IPS-NIHi11 (cell line): Measurements from ENCODE around the gene GREM2.

ENCODE experiments used
- DNase-seq: peaks from one replicate; pipeline ENCODE4 v3.0.0; 2012; ENCODE audit warnings: mixed read lengths, low spot score

Gene GREM2

GRCh38 chr1:240562111-240562590 is 49.8 kb downstream of the GREM2 start:
- no peak for DNase-seq

- DNase-seq, result no peak
Observed at GRCh38 chr1:240559781-240560180, 52.2 kb downstream of the GREM2 start.

GRCh38 chr1:240555524-240555923 is 56.4 kb downstream of the GREM2 start:
- no peak for DNase-seq

DNA sequence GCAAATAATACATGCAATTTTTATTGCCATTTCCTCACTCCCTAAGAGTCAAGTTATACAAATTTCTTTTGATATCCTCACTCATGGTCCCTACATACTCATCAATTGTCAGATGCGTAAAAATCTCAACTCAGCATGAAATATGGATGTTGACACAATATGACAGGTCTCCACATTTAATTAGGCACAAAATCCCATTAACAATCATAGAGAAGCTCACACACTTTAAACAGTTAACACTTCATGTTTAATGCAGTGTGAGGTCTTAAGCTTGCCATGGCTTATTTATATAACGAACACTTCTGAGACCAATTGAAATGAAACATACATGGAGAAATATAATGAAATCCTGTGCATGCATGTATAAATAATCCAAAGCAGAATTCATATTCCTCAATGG is 58.6 kb downstream of the GREM2 start:
- DNase-seq, result no peak

GRCh38 chr1:240539769-240540414 is 72.1 kb downstream of the GREM2 start:
- no peak for DNase-seq

GRCh38 chr1:240538776-240539430 is 73.1 kb downstream of the GREM2 start:
- DNase-seq, result no peak

GRCh38 chr1:240533154-240533780 is 78.7 kb downstream of the GREM2 start:
- DNase-seq, result no peak

- no peak for DNase-seq
Observed at GRCh38 chr1:240528591-240528990, 83.4 kb downstream of the GREM2 start.

- no peak for DNase-seq
Observed at GRCh38 chr1:240527086-240527485, 84.9 kb downstream of the GREM2 start.

GRCh38 chr1:240526312-240526711 is 85.6 kb downstream of the GREM2 start:
- DNase-seq, result no peak

GRCh38 chr1:240524356-240525069 is 87.4 kb downstream of the GREM2 start:
- DNase-seq, result no peak

DNA sequence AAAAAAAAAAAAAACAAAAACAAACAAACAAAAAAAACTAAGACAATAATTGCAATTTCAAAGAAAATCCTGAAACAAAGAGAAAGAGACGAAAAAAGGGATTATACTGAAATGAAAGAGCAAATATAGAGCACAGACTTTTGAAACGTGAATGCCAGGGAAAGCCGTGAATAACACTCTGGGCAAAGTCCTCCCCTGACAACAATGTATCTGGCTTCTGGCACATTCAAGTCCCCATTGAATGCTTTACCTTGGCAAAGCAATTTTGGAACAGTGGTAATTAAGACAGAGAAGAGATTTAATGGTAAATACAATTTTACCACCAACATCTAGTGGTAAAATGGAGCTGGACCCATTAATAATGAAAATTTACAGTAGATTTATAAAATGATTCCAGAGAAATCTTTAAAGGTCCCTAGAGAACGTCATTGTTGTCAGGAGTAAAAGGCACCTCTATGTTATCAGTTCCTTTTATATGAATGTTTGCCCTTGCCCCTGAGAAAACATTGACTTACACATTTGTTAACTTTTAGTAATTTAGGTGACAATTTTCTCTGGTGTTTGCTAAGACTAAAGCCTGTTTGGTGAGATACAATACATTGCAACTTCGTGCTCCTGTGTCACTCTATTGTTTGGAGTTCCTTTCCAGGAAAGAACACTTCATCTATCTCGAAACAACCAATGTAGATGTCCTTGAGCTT is 89.7 kb downstream of the GREM2 start:
- no peak for DNase-seq

- DNase-seq, result no peak
Observed at GRCh38 chr1:240517891-240518290, 94.1 kb downstream of the GREM2 start.

DNA sequence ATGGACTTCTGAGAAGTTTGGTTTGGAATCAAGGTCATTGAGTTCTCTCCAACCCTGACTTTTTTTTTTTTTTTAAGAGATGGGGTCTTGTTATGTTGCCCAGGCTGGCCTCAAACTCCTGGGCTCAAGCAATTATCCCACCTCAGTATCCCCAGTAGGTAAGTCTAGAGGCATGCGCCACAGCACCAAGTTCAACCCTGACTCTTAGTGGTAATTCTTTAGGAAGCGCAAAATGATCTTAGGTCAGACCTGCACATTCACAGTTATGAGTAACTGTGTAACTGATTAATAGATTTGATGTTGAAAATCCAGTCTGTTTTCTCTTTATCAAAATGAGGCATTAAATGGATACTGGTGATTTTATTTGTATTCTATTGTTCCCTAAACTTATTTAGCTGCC is 95.9 kb downstream of the GREM2 start:
- no peak for DNase-seq

- no peak for DNase-seq
Observed at GRCh38 chr1:240515505-240515904, 96.5 kb downstream of the GREM2 start.

DNA sequence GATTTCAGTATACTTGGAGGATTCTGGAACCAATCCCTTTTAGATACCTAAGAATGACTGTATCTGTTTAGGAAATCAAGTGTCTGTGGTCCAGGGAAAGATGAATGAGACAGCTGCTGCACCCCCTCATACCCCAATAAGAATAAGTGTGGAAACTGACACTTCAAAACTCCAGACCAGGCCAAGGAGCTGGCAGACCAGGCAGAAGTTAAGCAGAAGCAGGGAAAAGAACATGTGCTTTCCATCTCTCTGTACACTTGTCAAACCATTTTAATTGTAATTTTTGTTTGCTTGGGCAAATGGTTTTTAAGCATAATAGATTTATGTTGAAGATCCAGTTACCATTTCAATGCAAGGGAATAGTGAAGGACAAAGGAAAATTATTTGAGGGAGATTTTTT is 100.2 kb downstream of the GREM2 start:
- no peak for DNase-seq

GRCh38 chr1:240508950-240509349 is 103.0 kb downstream of the GREM2 start:
- no peak for DNase-seq

- no peak for DNase-seq
Observed at GRCh38 chr1:240508201-240508600, 103.8 kb downstream of the GREM2 start.

- no peak for DNase-seq
Observed at GRCh38 chr1:240506176-240506575, 105.8 kb downstream of the GREM2 start.

DNA sequence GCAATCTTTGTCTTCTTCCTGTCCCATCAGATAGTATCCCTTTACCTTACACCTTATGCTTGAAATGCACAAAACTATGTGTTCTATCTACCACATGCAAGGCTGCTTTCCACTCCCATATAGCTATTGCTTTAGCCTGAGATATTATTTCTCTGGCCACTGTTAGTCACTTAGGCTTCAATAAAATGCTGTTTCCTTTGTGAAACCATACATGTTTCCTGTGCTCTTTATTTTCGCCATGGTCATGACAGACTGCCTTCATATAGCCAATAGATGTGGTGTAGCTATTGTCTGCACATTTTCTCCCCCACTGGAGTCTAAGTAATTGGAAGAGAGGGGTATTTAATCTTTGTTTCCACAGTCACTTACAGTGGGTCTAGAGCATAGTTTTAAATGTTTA is 108.4 kb downstream of the GREM2 start:
- DNase-seq, result no peak

- no peak for DNase-seq
Observed at GRCh38 chr1:240503036-240503435, 108.9 kb downstream of the GREM2 start.

GRCh38 chr1:240501115-240501514 is 110.8 kb downstream of the GREM2 start:
- no peak for DNase-seq
